ENCODE measurements around the gene WDR70. TPM values are rescaled to one million over a fixed set of nuclear protein-coding genes. Genes with fewer than 3 reads are reported as not detected.
A peak's percentile ranks its signal among the peaks of the same experiment; 100 is the strongest.

Gene WDR70
- total RNA-seq, 1 donor from 2014 or later: 18.7 TPM

DNA sequence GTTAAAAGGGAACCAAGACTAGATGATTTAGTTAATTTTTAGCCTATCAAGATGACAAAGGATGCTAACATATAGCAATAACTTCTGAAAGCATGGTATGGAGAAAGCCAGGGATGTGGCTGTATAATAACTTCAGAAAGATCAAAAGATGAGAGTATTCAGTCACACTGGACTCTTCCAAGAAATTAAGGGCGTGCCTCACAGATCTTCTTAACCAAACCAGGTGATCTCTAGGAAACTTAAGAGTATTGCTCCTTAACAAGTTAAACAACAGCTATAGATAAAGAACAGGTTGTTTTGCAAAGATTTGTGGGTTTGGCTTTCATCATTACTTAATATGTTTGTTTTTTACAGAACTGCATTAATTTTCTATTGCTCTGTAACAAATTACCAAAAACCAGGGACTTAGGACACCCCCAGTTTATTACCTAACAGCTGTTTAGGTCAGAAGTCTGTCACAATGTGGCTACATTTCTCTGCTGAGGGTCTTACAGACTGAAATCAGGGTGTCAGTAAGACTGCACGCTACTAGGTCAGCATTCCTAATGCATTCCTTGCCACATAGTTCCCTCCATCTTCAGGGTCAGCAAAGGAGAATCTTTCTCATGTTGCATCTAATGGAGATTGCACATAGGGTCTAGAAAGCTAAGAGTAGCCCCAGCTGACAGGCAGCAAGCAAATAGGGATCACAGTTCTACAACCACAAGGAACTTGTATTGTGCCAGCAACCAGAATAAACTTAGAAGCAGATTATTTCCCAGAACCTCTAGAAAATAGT is 113.8 kb downstream of the WDR70 start:
- peaks cover 9% of the 10 kb centered on the region for H3K9me3 ChIP-seq (replicated peaks)
- TF ChIP-seq, protein P1, sequence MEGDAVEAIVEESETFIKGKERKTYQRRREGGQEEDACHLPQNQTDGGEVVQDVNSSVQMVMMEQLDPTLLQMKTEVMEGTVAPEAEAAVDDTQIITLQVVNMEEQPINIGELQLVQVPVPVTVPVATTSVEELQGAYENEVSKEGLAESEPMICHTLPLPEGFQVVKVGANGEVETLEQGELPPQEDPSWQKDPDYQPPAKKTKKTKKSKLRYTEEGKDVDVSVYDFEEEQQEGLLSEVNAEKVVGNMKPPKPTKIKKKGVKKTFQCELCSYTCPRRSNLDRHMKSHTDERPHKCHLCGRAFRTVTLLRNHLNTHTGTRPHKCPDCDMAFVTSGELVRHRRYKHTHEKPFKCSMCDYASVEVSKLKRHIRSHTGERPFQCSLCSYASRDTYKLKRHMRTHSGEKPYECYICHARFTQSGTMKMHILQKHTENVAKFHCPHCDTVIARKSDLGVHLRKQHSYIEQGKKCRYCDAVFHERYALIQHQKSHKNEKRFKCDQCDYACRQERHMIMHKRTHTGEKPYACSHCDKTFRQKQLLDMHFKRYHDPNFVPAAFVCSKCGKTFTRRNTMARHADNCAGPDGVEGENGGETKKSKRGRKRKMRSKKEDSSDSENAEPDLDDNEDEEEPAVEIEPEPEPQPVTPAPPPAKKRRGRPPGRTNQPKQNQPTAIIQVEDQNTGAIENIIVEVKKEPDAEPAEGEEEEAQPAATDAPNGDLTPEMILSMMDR (IDR thresholded peaks at IDR 0.05; ENCODE audit: borderline replicate concordance): no peak
- H3K36me3 ChIP-seq: peaks cover 11% of the 10 kb centered on the region
- H3K27me3 ChIP-seq (ENCODE audit: low read depth): no peaks in the 10 kb centered on the region
- no peak for DNase-seq
- no peak overlapping the region for H3K4me3 ChIP-seq
- intact Hi-C loops (cut with micrococcal nuclease): no loop called here
- no peak overlapping the region for H3K27ac ChIP-seq (replicated peaks)
- peaks cover 15% of the 10 kb centered on the region for H3K4me1 ChIP-seq

DNA sequence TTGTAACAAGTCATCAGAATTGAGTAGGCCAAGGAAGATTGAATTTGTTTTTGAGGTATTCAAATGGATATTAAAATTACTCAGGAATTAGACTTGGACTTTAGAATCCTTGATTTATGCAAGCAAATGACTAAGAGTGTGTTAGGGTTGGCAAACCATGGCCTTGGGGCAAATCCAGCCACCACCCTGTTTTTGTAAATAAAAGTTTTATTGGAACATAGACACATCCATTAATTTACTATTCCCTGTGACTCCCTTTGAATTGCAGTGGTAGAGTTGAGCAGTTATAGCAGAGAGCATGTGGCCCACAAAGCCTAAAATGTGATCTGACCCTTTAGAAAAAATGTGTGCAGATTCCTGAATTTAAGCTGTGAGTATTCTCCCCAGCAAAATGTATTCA is 115.6 kb downstream of the WDR70 start:
- no peak overlapping the region for H3K4me3 ChIP-seq
- H3K27me3 ChIP-seq (ENCODE audit: low read depth): no peaks in the 10 kb centered on the region
- no peak overlapping the region for H3K27ac ChIP-seq (replicated peaks)
- intact Hi-C loops (cut with micrococcal nuclease): no loop called here
- H3K9me3 ChIP-seq (replicated peaks): no peaks in the 10 kb centered on the region
- no peak for DNase-seq
- H3K4me1 ChIP-seq: peaks cover 15% of the 10 kb centered on the region
- TF ChIP-seq, protein P1 (IDR thresholded peaks at IDR 0.05; ENCODE audit: borderline replicate concordance): no peak
- peaks cover 19% of the 10 kb centered on the region for H3K36me3 ChIP-seq

DNA sequence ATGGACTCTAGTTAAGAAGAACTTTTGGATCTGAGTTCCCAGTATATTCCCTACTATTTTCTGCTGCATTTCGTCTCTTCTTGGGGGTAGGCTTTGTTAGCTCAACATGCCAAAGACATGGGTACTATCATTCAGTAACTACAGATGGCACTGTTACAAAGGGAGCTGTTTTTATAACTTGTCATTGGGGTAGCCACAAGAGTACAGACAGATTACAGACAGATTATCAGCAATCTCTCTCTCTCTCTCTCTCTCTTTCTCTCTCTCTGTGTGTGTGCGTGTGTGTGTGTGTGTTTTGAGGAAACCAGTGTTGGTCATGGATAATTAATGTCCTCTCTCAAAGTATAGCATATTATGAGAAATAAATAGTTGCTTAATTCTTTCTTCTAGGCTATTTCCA is 116.1 kb downstream of the WDR70 start:
- peaks cover 23% of the 10 kb centered on the region for H3K36me3 ChIP-seq
- no peak overlapping the region for H3K4me3 ChIP-seq
- intact Hi-C loops (cut with micrococcal nuclease): no loop called here
- H3K9me3 ChIP-seq (replicated peaks): no peaks in the 10 kb centered on the region
- no peak for DNase-seq
- TF ChIP-seq, protein P1 (IDR thresholded peaks at IDR 0.05; ENCODE audit: borderline replicate concordance): peak; percentile 20
- peaks cover 15% of the 10 kb centered on the region for H3K4me1 ChIP-seq
- H3K27ac ChIP-seq (replicated peaks): no peak overlapping the region
- no peaks in the 10 kb centered on the region for H3K27me3 ChIP-seq (ENCODE audit: low read depth)

DNA sequence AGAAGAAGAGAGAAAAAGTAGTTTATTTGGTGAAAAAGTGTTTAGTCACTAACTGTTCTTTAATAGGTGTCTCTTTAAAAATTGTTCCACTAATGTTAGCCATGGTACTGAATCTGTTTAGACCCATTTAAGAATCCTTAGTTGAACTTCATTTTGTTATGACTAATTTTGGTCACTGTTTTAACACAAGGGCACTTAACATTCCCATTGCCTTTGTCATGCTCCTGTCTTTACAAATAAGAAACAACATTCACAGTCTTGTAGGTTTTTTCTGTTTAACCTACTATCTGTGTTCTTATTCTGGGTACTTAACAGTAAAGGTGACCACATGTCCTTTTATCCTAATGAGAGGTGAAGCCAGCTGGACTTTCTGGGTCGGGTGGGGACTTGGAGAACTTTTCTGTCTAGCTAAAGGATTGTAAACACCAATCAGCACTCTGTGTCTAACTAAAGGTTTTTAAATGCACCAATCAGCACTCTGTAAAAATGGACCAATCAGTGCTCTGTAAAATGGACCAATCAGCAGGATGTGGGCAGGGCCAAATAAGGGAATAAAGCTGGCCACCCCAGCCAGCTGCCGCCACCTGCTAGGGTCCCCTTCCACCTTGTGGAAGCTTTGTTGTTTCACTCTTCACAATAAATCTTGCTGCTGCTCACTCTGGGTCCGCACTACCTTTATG is 116.7 kb downstream of the WDR70 start:
- Histone ChIP-seq H3K9me3 (replicated peaks) (no peaks in the 10 kb centered on the region), H3K4me3 (no peak overlapping the region), H3K4me1 (peaks cover 15% of the 10 kb centered on the region), H3K36me3 (peaks cover 27% of the 10 kb centered on the region), H3K27me3 (ENCODE audit: low read depth) (no peaks in the 10 kb centered on the region), H3K27ac (replicated peaks) (no peak overlapping the region)
- no peak for DNase-seq
- TF ChIP-seq, protein P1 (IDR thresholded peaks at IDR 0.05; ENCODE audit: borderline replicate concordance): no peak
- intact Hi-C loops (cut with micrococcal nuclease): no loop called here

DNA sequence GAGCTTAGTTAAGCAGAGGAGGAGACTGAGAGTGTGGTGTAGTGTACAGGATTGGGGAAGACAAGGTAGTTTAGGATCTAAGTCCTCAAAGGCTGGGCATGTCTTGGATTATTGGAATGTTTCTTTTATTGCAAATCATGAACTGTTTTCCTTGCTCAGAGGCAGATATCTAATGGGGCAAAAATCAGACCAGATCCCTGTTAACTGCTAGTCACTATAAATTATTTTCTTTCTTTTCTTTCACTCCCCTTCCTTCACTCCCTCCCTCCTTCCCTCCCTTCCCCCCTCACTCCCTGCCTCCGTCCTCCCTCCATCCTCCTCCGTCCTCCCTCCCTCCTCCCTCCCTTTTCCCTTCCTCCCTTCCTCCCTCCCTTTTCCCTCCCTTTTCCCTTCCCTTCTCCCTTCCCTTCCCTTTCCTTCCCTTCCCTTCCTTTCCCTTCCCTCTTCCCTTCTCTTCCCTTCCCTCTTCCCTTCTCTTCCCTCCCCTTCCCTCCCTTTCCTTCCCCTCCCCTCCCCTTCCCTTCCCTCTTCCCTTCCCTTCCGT is 117.9 kb downstream of the WDR70 start:
- peaks cover 27% of the 10 kb centered on the region for H3K36me3 ChIP-seq
- no peaks in the 10 kb centered on the region for H3K9me3 ChIP-seq (replicated peaks)
- no peak overlapping the region for H3K27ac ChIP-seq (replicated peaks)
- H3K4me3 ChIP-seq: no peak overlapping the region
- intact Hi-C loops (cut with micrococcal nuclease): no loop called here
- H3K27me3 ChIP-seq (ENCODE audit: low read depth): no peaks in the 10 kb centered on the region
- TF ChIP-seq, protein P1 (IDR thresholded peaks at IDR 0.05; ENCODE audit: borderline replicate concordance): no peak
- DNase-seq: no peak
- H3K4me1 ChIP-seq: peaks cover 15% of the 10 kb centered on the region

All from left ventricle myocardium inferior (tissue), 1 donor.